ENCODE results near the gene CRY2. TPM values are rescaled to one million over a fixed set of nuclear protein-coding genes. Genes with fewer than 3 reads are reported as not detected.

Gene CRY2
- total RNA-seq, 1 donor from 2014 or later, result 12.2 TPM

- Mint-ChIP-seq H3K4me3 (ENCODE audit: unreplicated experiment) (no peak overlapping the region), H3K4me1 (ENCODE audit: low read depth) (peaks cover 37% of the 10 kb centered on the region), H3K27ac (ENCODE audit: unreplicated experiment) (no peak overlapping the region), H3K27me3 (ENCODE audit: low read depth) (no peaks in the 10 kb centered on the region), H3K36me3 (ENCODE audit: low read depth) (peaks cover 15% of the 10 kb centered on the region), H3K9me3 (ENCODE audit: low read depth) (no peaks in the 10 kb centered on the region)
- DNase-seq (ENCODE audit: low spot score), result no peak
- TF ChIP-seq CTCF (IDR thresholded peaks at IDR 0.05), result no peak
Observed at GRCh38 chr11:45810431-45811108, 36.7 kb upstream of the CRY2 start.

GRCh38 chr11:45811109-45811435 is 36.2 kb upstream of the CRY2 start:
- Mint-ChIP-seq H3K9me3 (ENCODE audit: low read depth) (no peaks in the 10 kb centered on the region), H3K4me1 (ENCODE audit: low read depth) (peaks cover 32% of the 10 kb centered on the region), H3K27me3 (ENCODE audit: low read depth) (no peaks in the 10 kb centered on the region), H3K27ac (ENCODE audit: unreplicated experiment) (no peak overlapping the region), H3K4me3 (ENCODE audit: unreplicated experiment) (no peak overlapping the region), H3K36me3 (ENCODE audit: low read depth) (peaks cover 15% of the 10 kb centered on the region)
- TF ChIP-seq CTCF (IDR thresholded peaks at IDR 0.05), result no peak
- no peak for DNase-seq (ENCODE audit: low spot score)

GRCh38 chr11:45811571-45812290 is 35.5 kb upstream of the CRY2 start:
- Mint-ChIP-seq H3K27ac (ENCODE audit: unreplicated experiment) (no peak overlapping the region), H3K36me3 (ENCODE audit: low read depth) (peaks cover 15% of the 10 kb centered on the region), H3K4me3 (ENCODE audit: unreplicated experiment) (no peak overlapping the region), H3K27me3 (ENCODE audit: low read depth) (no peaks in the 10 kb centered on the region), H3K9me3 (ENCODE audit: low read depth) (no peaks in the 10 kb centered on the region), H3K4me1 (ENCODE audit: low read depth) (peaks cover 26% of the 10 kb centered on the region)
- no peak for DNase-seq (ENCODE audit: low spot score)
- TF ChIP-seq CTCF (IDR thresholded peaks at IDR 0.05), result no peak

- no peak overlapping the region for H3K27ac Mint-ChIP-seq (ENCODE audit: unreplicated experiment)
- H3K4me3 Mint-ChIP-seq (ENCODE audit: unreplicated experiment), result no peak overlapping the region
- H3K4me1 Mint-ChIP-seq (ENCODE audit: low read depth), result peaks cover 14% of the 10 kb centered on the region
- no peaks in the 10 kb centered on the region for H3K9me3 Mint-ChIP-seq (ENCODE audit: low read depth)
- no peaks in the 10 kb centered on the region for H3K27me3 Mint-ChIP-seq (ENCODE audit: low read depth)
- DNase-seq (ENCODE audit: low spot score), result no peak
- TF ChIP-seq CTCF (IDR thresholded peaks at IDR 0.05), result no peak
- H3K36me3 Mint-ChIP-seq (ENCODE audit: low read depth), result peaks cover 15% of the 10 kb centered on the region
Observed at GRCh38 chr11:45812581-45813548, 34.4 kb upstream of the CRY2 start.

- H3K27ac Mint-ChIP-seq (ENCODE audit: unreplicated experiment), result no peak overlapping the region
- H3K36me3 Mint-ChIP-seq (ENCODE audit: low read depth), result peaks cover 4% of the 10 kb centered on the region
- no peak for TF ChIP-seq CTCF (IDR thresholded peaks at IDR 0.05)
- no peaks in the 10 kb centered on the region for H3K9me3 Mint-ChIP-seq (ENCODE audit: low read depth)
- no peak overlapping the region for H3K4me3 Mint-ChIP-seq (ENCODE audit: unreplicated experiment)
- H3K4me1 Mint-ChIP-seq (ENCODE audit: low read depth), result no peaks in the 10 kb centered on the region
- no peaks in the 10 kb centered on the region for H3K27me3 Mint-ChIP-seq (ENCODE audit: low read depth)
- DNase-seq (ENCODE audit: low spot score), result no peak
Observed at GRCh38 chr11:45815747-45816146, 31.5 kb upstream of the CRY2 start.
